NB4 (cell line): Measurements from ENCODE around the gene MADCAM1.

ENCODE experiments used
- CTCF ChIP-seq: IDR thresholded peaks from one replicate; pipeline ENCODE4 v1.5.1; 2012; ENCODE audit warnings: low read depth, low read length
- MAX ChIP-seq: IDR thresholded peaks from 2 replicates; pipeline ENCODE4 v1.6.1; 2011; ENCODE audit warnings: low read depth, low read length
- POLR2A ChIP-seq: IDR thresholded peaks from 2 replicates; pipeline ENCODE4 v1.6.1; 2011; ENCODE audit warnings: mild to moderate bottlenecking; ENCODE audit not compliant: insufficient read length; ENCODE audit errors: extremely low read depth

- TF ChIP-seq POLR2A (no peak), CTCF (no peak), MAX (no peak)
Measured at GRCh38 chr19:465056-465816, 31.1 kb upstream of the MADCAM1 start.
